ENCODE measurements around the gene PRKD3. TPM values are rescaled to one million over a fixed set of nuclear protein-coding genes. Genes with fewer than 3 reads are reported as not detected.

The PRKD3 gene
- total and polyA plus RNA-seq, 9 of the 15 experiments (the other 6 are each of a cell fraction or from before 2014, with no cell fraction given): 4.7 to 26.7 (median 17.0) TPM

- no TSS peak for BruUV-seq (replicated peaks)
- H3K9ac ChIP-seq (ENCODE audit: insufficient read depth in 1 of 2, low read depth in 2 of 2, low read length in 2 of 2): no peak overlapping the region
- intact Hi-C loops (cut with micrococcal nuclease) (no loop called here), in situ Hi-C loops (cut with MboI) (no loop called here)
- no peak overlapping the region for H3K27ac ChIP-seq (ENCODE audit: extremely low read depth, low read depth, low read length)
- H3K4me3 ChIP-seq: no peak overlapping the region
- H3K9me3 ChIP-seq (replicated peaks; ENCODE audit: control insufficient read depth, insufficient read depth, low read depth, low read length): no peaks in the 10 kb centered on the region
- FAIRE-seq: no peak
- ChIA-PET POLR2A (no interaction called here), CTCF (ENCODE audit: low intra/inter-chr PET ratio) (no interaction called here)
- H3K4me2 ChIP-seq (ENCODE audit: insufficient read depth, low read length): no peak overlapping the region
- peaks cover 6 to 9% of the 10 kb centered on the region in 2 experiments; a peak in 4 of 5 replicates for H3K27me3 ChIP-seq (ENCODE audit: control insufficient read depth in 2 of 2, insufficient read depth in 2 of 2, low read length in 2 of 2)
- no peak overlapping the region for H2AFZ ChIP-seq (ENCODE audit: low read depth, low read length)
- no peak for ATAC-seq
- no peak for TF ChIP-seq ZNF561 (CRISPR knock-in tag; conservative IDR thresholded peaks at IDR 0.05)
- no peak for TF ChIP-seq MCM5 (IDR thresholded peaks at IDR 0.05; ENCODE audit: low read depth)
- TF ChIP-seq TBL1XR1 (IDR thresholded peaks at IDR 0.05; ENCODE audit: low read length in 2 of 2): no peak
- no peak for TF ChIP-seq HNRNPLL (IDR thresholded peaks at IDR 0.05; ENCODE audit: low read depth, low read length, poor library complexity, severe bottlenecking)
- no peak for TF ChIP-seq FOXP4 (CRISPR knock-in tag; IDR thresholded peaks at IDR 0.05; ENCODE audit: borderline replicate concordance)
- no peak for TF ChIP-seq MLLT1 (IDR thresholded peaks at IDR 0.05)
- no peak for TF ChIP-seq RFX7 (CRISPR knock-in tag; IDR thresholded peaks at IDR 0.05)
- TF ChIP-seq XRCC4 (IDR thresholded peaks at IDR 0.05; ENCODE audit: extremely low read depth, insufficient read depth, insufficient read length): no peak
- no peak for TF ChIP-seq ZNF175 (CRISPR knock-in tag; IDR thresholded peaks at IDR 0.05; ENCODE audit: low read depth)
- TF ChIP-seq ZNF347 (CRISPR knock-in tag; IDR thresholded peaks at IDR 0.05; ENCODE audit: low read depth): no peak
- no peak for TF ChIP-seq ZNF3 (CRISPR knock-in tag; IDR thresholded peaks at IDR 0.05)
- WGBS (ENCODE audit: insufficient coverage, low coverage, missing lambda C conversion rate): 0% methylated on average over 9 of the region's 9 CpGs
- H4K20me1 ChIP-seq (replicated peaks; ENCODE audit: control insufficient read depth, insufficient read depth, low read length): no peaks in the 10 kb centered on the region
- H3K4me1 ChIP-seq (replicated peaks in 1 of 2; ENCODE audit: control insufficient read depth in 2 of 2, insufficient read depth in 2 of 2, low read length in 2 of 2): no peaks in the 10 kb centered on the region
- no peaks in the 10 kb centered on the region for H3K79me2 ChIP-seq (ENCODE audit: control insufficient read depth, insufficient read depth, low read length)
- DNase-seq (ENCODE audit: extremely low read depth in 1 of 4, low spot score in 3 of 4): no peak
- H3K9me1 ChIP-seq (ENCODE audit: control insufficient read depth, insufficient read depth, low read length): no peaks in the 10 kb centered on the region
- no peaks in the 10 kb centered on the region for H3K36me3 ChIP-seq (ENCODE audit: control insufficient read depth, insufficient read depth, low read length)
Measured at GRCh38 chr2:37361994-37362698, 37.5 kb upstream of the PRKD3 start.
